Activated CD4-positive, alpha-beta T cell treated with anti-CD3 and anti-CD28 coated beads, Interleukin-2, amount 50 U/mL, for 16 hours (primary cell): ENCODE data around the gene STKLD1.
"Not testable (repeated sequence)": the region's sequence is repeated elsewhere in the genome, so short reads cannot be mapped to it uniquely, and the experiment has no call there.

Experiments used
- DNase-seq: peaks from one replicate; pipeline ENCODE4 v3.0.0-alpha.2; 2020

STKLD1 gene

GRCh38 chr9:133366435-133366834, 9.7 kb upstream of the STKLD1 start:
- DNase-seq: no peak

GRCh38 chr9:133367221-133367620, 8.9 kb upstream of the STKLD1 start:
- DNase-seq: no peak

- DNase-seq: no peak
Observed at GRCh38 chr9:133367778-133368177, 8.4 kb upstream of the STKLD1 start.

GRCh38 chr9:133368249-133368881, 7.8 kb upstream of the STKLD1 start:
- DNase-seq: no peak

- no peak for DNase-seq
Observed at GRCh38 chr9:133369422-133369821, 6.7 kb upstream of the STKLD1 start.

GRCh38 chr9:133369933-133370332, 6.2 kb upstream of the STKLD1 start:
- peak; percentile 64 for DNase-seq

GRCh38 chr9:133370685-133371084, 5.5 kb upstream of the STKLD1 start:
- peak; percentile 66 for DNase-seq

- peak; percentile 90 for DNase-seq
Observed at GRCh38 chr9:133371261-133371711, 4.9 kb upstream of the STKLD1 start.

GRCh38 chr9:133372144-133372543, 4.0 kb upstream of the STKLD1 start:
- DNase-seq: no peak

GRCh38 chr9:133374612-133375115, 1.5 kb upstream of the STKLD1 start:
- DNase-seq: peak; percentile 73

- peak; percentile 46 for DNase-seq
Observed at GRCh38 chr9:133375116-133375723, 946 bp upstream of the STKLD1 start.

- DNase-seq: not testable (repeated sequence)
Observed at GRCh38 chr9:133377280-133377679, 1.1 kb downstream of the STKLD1 start.

GRCh38 chr9:133377721-133378216, 1.6 kb downstream of the STKLD1 start:
- DNase-seq: no peak

- no peak for DNase-seq
Observed at GRCh38 chr9:133378408-133378962, 2.3 kb downstream of the STKLD1 start.

GRCh38 chr9:133379153-133380086, 3.3 kb downstream of the STKLD1 start:
- DNase-seq: no peak

- no peak for DNase-seq
Observed at GRCh38 chr9:133380734-133381133, 4.6 kb downstream of the STKLD1 start.

- no peak for DNase-seq
Observed at GRCh38 chr9:133382507-133383141, 6.5 kb downstream of the STKLD1 start.

- DNase-seq: no peak
Observed at GRCh38 chr9:133383438-133383837, 7.3 kb downstream of the STKLD1 start.

- DNase-seq: no peak
Observed at GRCh38 chr9:133384736-133385321, 8.7 kb downstream of the STKLD1 start.

GRCh38 chr9:133385452-133385851, 9.3 kb downstream of the STKLD1 start:
- DNase-seq: no peak

GRCh38 chr9:133386338-133386737, 10.2 kb downstream of the STKLD1 start:
- DNase-seq: no peak

- no peak for DNase-seq
Observed at GRCh38 chr9:133387680-133388079, 11.5 kb downstream of the STKLD1 start.
